ENCODE results near the gene ATG14.

- TF ChIP-seq POLR2AphosphoS5 (IDR thresholded peaks at IDR 0.05), result no peak
- no peak for TF ChIP-seq CTCF (IDR thresholded peaks at IDR 0.05)
- TF ChIP-seq POLR2A (IDR thresholded peaks at IDR 0.05), result no peak
- no peak for TF ChIP-seq EP300 (IDR thresholded peaks at IDR 0.05)
These were observed 59.4 kb downstream of the ATG14 start for GRCh38 chr14:55352201-55352600.
